GM18909 (cell line): ENCODE results near the gene PRKRIP1.
A peak's percentile ranks its signal among the peaks of the same experiment; 100 is the strongest.
"Not testable (repeated sequence)": the region's sequence is repeated elsewhere in the genome, so short reads cannot be mapped to it uniquely, and the experiment has no call there.

Source experiments
- ATAC-seq: cut with Tn5 transposase; IDR thresholded peaks from one replicate; pipeline ENCODE4 v1.9.1; 2021; ENCODE audit warnings: mild to moderate bottlenecking; ENCODE audit not compliant: unreplicated experiment, poor library complexity

The PRKRIP1 gene

GRCh38 chr7:102454468-102454867, 58.3 kb downstream of the PRKRIP1 start:
- no peak for ATAC-seq

- ATAC-seq, result not testable (repeated sequence)
Measured at GRCh38 chr7:102454932-102455331, 58.8 kb downstream of the PRKRIP1 start.

GRCh38 chr7:102455596-102455995, 59.4 kb downstream of the PRKRIP1 start:
- ATAC-seq, result no peak

- no peak for ATAC-seq
Measured at GRCh38 chr7:102456327-102456726, 60.2 kb downstream of the PRKRIP1 start.

- no peak for ATAC-seq
Measured at GRCh38 chr7:102457352-102457924, 61.3 kb downstream of the PRKRIP1 start.

GRCh38 chr7:102459221-102459844, 63.2 kb downstream of the PRKRIP1 start:
- no peak for ATAC-seq

- no peak for ATAC-seq
Measured at GRCh38 chr7:102460467-102460866, 64.3 kb downstream of the PRKRIP1 start.

GRCh38 chr7:102463841-102464576, 67.8 kb downstream of the PRKRIP1 start:
- ATAC-seq, result no peak

GRCh38 chr7:102464577-102465280, 68.6 kb downstream of the PRKRIP1 start, which contains the start of the genes ALKBH4 and LRWD1:
ALKBH4 (minus strand) TSS chr7:102464863; CDS start chr7:102464836, 27 bp downstream.
LRWD1 (plus strand) TSS chr7:102464984; CDS start chr7:102465081, 97 bp downstream.
- ATAC-seq, result peak; percentile 90

GRCh38 chr7:102466097-102466496, 69.9 kb downstream of the PRKRIP1 start:
- ATAC-seq, result no peak

- ATAC-seq, result no peak
Measured at GRCh38 chr7:102467581-102468477, 71.7 kb downstream of the PRKRIP1 start.

GRCh38 chr7:102468478-102469350, 72.6 kb downstream of the PRKRIP1 start:
- ATAC-seq, result no peak

- ATAC-seq, result no peak
Measured at GRCh38 chr7:102469351-102469971, 73.3 kb downstream of the PRKRIP1 start.

GRCh38 chr7:102469972-102470825, 74.0 kb downstream of the PRKRIP1 start:
- no peak for ATAC-seq

- ATAC-seq, result no peak
Measured at GRCh38 chr7:102471791-102472125, 75.6 kb downstream of the PRKRIP1 start.

- ATAC-seq, result no peak
Measured at GRCh38 chr7:102472126-102473041, 76.2 kb downstream of the PRKRIP1 start.
